ENCODE data around the gene U2AF2. TPM values are rescaled to one million over a fixed set of nuclear protein-coding genes. Genes with fewer than 3 reads are reported as not detected.

Gene U2AF2
- total RNA-seq, 1 donor from 2014 or later = 219 TPM

DNA sequence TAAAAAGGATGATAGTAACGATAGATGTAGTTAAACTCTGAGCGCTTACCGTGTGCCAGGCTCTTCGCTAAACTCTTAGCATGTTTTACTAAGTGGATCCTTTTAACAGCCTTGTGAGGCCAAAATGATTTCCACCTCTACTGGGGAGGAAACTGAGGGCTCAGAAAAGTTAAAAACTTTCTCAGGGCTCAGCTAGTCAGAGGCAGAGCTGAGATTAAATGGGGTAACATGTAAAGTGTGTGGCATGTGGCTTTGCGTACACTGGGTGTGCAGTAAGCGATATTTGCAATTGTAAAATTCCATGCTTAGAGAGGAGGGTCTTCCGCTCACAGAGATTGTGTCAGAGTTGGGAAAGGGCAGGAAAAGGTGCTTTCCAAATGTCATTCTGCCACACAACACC, 1.7 kb downstream of the U2AF2 start:
- DNase-seq (ENCODE audit: low spot score) = no peak
- peak overlapping the region; percentile 99 for H3K27ac Mint-ChIP-seq (ENCODE audit: unreplicated experiment)
- peak overlapping the region; percentile 99 for H3K4me3 Mint-ChIP-seq (ENCODE audit: unreplicated experiment)
- no peak for TF ChIP-seq CTCF (IDR thresholded peaks at IDR 0.05; ENCODE audit: unreplicated experiment)
- H3K9me3 Mint-ChIP-seq (ENCODE audit: unreplicated experiment) = no peaks in the 10 kb centered on the region
- H3K27me3 Mint-ChIP-seq (ENCODE audit: unreplicated experiment) = peaks cover 38% of the 10 kb centered on the region
- H3K4me1 Mint-ChIP-seq (ENCODE audit: unreplicated experiment) = peaks cover 66% of the 10 kb centered on the region
- peaks cover 26% of the 10 kb centered on the region for H3K36me3 Mint-ChIP-seq (ENCODE audit: low read depth, unreplicated experiment)

DNA sequence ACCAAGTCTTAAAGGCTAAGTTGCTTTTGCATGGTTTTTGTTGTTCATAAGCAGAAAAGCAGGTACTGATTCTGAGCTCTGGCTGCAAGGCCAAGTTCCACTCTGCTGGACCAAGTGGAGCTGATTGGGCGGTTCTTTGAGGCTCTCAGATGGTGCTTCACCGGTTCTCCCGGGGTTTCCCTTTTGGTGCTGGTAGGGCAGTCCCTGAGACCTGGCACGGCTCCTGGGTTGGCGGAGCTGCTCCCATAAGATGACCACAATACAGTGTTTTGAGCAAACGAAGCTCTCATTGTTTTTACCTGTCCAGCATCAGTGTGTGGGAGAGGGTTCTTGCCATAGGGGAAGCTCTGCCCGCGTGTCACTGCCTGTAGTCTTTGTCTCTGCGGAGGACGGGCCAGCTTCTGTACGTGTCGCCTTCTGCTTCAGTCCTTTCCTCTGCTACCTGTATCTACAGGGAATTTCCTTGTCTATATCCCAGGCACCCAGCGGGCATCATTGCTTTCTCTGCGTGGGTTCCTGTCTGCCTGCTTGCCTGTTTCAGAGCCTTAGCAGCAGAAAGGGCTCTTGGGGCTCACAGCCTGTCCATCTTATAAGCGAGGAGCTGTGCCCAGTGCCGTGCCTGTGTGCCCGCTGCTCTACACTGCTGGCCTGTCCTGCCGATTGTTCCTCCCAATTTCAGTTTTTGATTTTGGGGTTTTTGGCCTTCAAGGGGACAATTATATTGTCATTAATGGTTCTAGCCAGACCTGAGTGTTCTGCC, 2.3 kb downstream of the U2AF2 start:
- H3K4me1 Mint-ChIP-seq (ENCODE audit: unreplicated experiment) = peaks cover 69% of the 10 kb centered on the region
- peaks cover 41% of the 10 kb centered on the region for H3K27me3 Mint-ChIP-seq (ENCODE audit: unreplicated experiment)
- no peak for TF ChIP-seq CTCF (IDR thresholded peaks at IDR 0.05; ENCODE audit: unreplicated experiment)
- H3K27ac Mint-ChIP-seq (ENCODE audit: unreplicated experiment) = peak overlapping the region; percentile 76
- H3K36me3 Mint-ChIP-seq (ENCODE audit: low read depth, unreplicated experiment) = peaks cover 32% of the 10 kb centered on the region
- H3K9me3 Mint-ChIP-seq (ENCODE audit: unreplicated experiment) = no peaks in the 10 kb centered on the region
- DNase-seq (ENCODE audit: low spot score) = no peak
- peak overlapping the region; percentile 99 for H3K4me3 Mint-ChIP-seq (ENCODE audit: unreplicated experiment)

- no peak for TF ChIP-seq CTCF (IDR thresholded peaks at IDR 0.05; ENCODE audit: unreplicated experiment)
- no peaks in the 10 kb centered on the region for H3K9me3 Mint-ChIP-seq (ENCODE audit: unreplicated experiment)
- peak overlapping the region; percentile 96 for H3K27ac Mint-ChIP-seq (ENCODE audit: unreplicated experiment)
- peaks cover 44% of the 10 kb centered on the region for H3K27me3 Mint-ChIP-seq (ENCODE audit: unreplicated experiment)
- peaks cover 75% of the 10 kb centered on the region for H3K4me1 Mint-ChIP-seq (ENCODE audit: unreplicated experiment)
- H3K4me3 Mint-ChIP-seq (ENCODE audit: unreplicated experiment) = peak overlapping the region; percentile 83
- DNase-seq (ENCODE audit: low spot score) = no peak
- H3K36me3 Mint-ChIP-seq (ENCODE audit: low read depth, unreplicated experiment) = peaks cover 47% of the 10 kb centered on the region
Observed at GRCh38 chr19:55658846-55659459, 4.1 kb downstream of the U2AF2 start.

DNA sequence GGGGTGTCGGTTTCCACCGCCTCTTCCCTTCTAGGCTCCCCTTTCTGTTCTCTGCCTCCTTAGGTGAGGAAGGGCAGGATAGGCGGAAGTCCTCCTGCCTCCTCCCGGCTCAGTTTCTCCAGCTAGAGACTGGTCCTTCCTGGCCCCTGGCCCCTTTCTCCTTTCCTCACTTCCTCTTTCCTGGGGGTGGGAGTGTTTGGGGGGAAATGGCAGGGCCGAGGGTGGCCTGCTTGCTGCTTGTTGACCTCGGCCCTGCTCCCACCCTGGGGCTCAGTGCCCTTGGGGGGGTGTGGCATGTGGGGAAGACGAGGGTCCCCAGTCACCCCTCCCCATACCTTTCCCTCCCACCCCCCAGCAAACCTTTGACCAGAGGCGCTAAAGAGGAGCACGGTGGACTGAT, 5.0 kb downstream of the U2AF2 start:
- Mint-ChIP-seq H3K27ac (ENCODE audit: unreplicated experiment) (peak overlapping the region; percentile 96), H3K36me3 (ENCODE audit: low read depth, unreplicated experiment) (peaks cover 52% of the 10 kb centered on the region), H3K27me3 (ENCODE audit: unreplicated experiment) (peaks cover 46% of the 10 kb centered on the region), H3K4me1 (ENCODE audit: unreplicated experiment) (peaks cover 70% of the 10 kb centered on the region), H3K4me3 (ENCODE audit: unreplicated experiment) (peak overlapping the region; percentile 83), H3K9me3 (ENCODE audit: unreplicated experiment) (no peaks in the 10 kb centered on the region)
- TF ChIP-seq CTCF (IDR thresholded peaks at IDR 0.05; ENCODE audit: unreplicated experiment) = no peak
- no peak for DNase-seq (ENCODE audit: low spot score)

- Mint-ChIP-seq H3K27ac (ENCODE audit: unreplicated experiment) (peak overlapping the region; percentile 96), H3K9me3 (ENCODE audit: unreplicated experiment) (no peaks in the 10 kb centered on the region), H3K36me3 (ENCODE audit: low read depth, unreplicated experiment) (peaks cover 54% of the 10 kb centered on the region), H3K4me1 (ENCODE audit: unreplicated experiment) (peaks cover 69% of the 10 kb centered on the region), H3K4me3 (ENCODE audit: unreplicated experiment) (peak overlapping the region; percentile 83), H3K27me3 (ENCODE audit: unreplicated experiment) (peaks cover 46% of the 10 kb centered on the region)
- TF ChIP-seq CTCF (IDR thresholded peaks at IDR 0.05; ENCODE audit: unreplicated experiment) = no peak
- no peak for DNase-seq (ENCODE audit: low spot score)
Observed at GRCh38 chr19:55660404-55660803, 5.6 kb downstream of the U2AF2 start.
